Mesothelial cell of epicardium (in vitro differentiated cells): ENCODE data around the gene MAG. TPM values are rescaled to one million over a fixed set of nuclear protein-coding genes. Genes with fewer than 3 reads are reported as not detected.

Experiments
- DNase-seq, 2 experiments: peaks; one replicate each; pipeline ENCODE4 v3.0.0; 2021; ENCODE audit warnings: low spot score in 2 of 2; ENCODE audit not compliant: unreplicated experiment in 2 of 2
- H3K27ac Mint-ChIP-seq: 2 replicates; pipeline ENCODE4 v1.8.0; 2021; ENCODE audit warnings: mixed read lengths
- H3K27me3 Mint-ChIP-seq: 2 replicates; pipeline ENCODE4 v1.8.0; 2021; ENCODE audit warnings: low read depth, mixed read lengths
- H3K36me3 Mint-ChIP-seq: 2 replicates; pipeline ENCODE4 v1.8.0; 2021; ENCODE audit warnings: mixed read lengths
- H3K4me1 Mint-ChIP-seq: 2 replicates; pipeline ENCODE4 v1.8.0; 2021; ENCODE audit warnings: mixed read lengths
- H3K4me3 Mint-ChIP-seq: 2 replicates; pipeline ENCODE4 v1.8.0; 2021; ENCODE audit warnings: mild to moderate bottlenecking, moderate library complexity, mixed read lengths
- H3K9me3 Mint-ChIP-seq: 2 replicates; pipeline ENCODE4 v1.8.0; 2021; ENCODE audit warnings: mixed read lengths
- CTCF ChIP-seq: fragments of 200-600 bp; sonication (generic); IDR thresholded peaks from one replicate; pipeline ENCODE4 v1.5.0; 2021; ENCODE audit warnings: antibody characterized with exemption; ENCODE audit not compliant: unreplicated experiment
- total RNA-seq: library from RNA; stranded (reverse); gene quantifications from 3 replicates; pipeline ENCODE4 v1.2.1, GENCODE V29; 2021

MAG gene
- total RNA-seq, 1 donor from 2014 or later = 26.1 TPM

GRCh38 chr19:35265126-35265899 lies 26.6 kb upstream of the MAG start:
- peaks cover 4% of the 10 kb centered on the region for H3K36me3 Mint-ChIP-seq
- peak overlapping the region; percentile 93 for H3K4me3 Mint-ChIP-seq
- peaks cover 19% of the 10 kb centered on the region for H3K4me1 Mint-ChIP-seq
- TF ChIP-seq CTCF = no peak
- no peaks in the 10 kb centered on the region for H3K27me3 Mint-ChIP-seq
- H3K27ac Mint-ChIP-seq = peak overlapping the region; percentile 86
- no peak for DNase-seq
- H3K9me3 Mint-ChIP-seq = no peaks in the 10 kb centered on the region

- peak overlapping the region; percentile 86 for H3K27ac Mint-ChIP-seq
- H3K4me1 Mint-ChIP-seq = peaks cover 19% of the 10 kb centered on the region
- TF ChIP-seq CTCF = no peak
- H3K36me3 Mint-ChIP-seq = peaks cover 3% of the 10 kb centered on the region
- H3K9me3 Mint-ChIP-seq = no peaks in the 10 kb centered on the region
- H3K4me3 Mint-ChIP-seq = peak overlapping the region; percentile 93
- DNase-seq = no peak
- no peaks in the 10 kb centered on the region for H3K27me3 Mint-ChIP-seq
These were observed 26.0 kb upstream of the MAG start for GRCh38 chr19:35265900-35266519.

DNA sequence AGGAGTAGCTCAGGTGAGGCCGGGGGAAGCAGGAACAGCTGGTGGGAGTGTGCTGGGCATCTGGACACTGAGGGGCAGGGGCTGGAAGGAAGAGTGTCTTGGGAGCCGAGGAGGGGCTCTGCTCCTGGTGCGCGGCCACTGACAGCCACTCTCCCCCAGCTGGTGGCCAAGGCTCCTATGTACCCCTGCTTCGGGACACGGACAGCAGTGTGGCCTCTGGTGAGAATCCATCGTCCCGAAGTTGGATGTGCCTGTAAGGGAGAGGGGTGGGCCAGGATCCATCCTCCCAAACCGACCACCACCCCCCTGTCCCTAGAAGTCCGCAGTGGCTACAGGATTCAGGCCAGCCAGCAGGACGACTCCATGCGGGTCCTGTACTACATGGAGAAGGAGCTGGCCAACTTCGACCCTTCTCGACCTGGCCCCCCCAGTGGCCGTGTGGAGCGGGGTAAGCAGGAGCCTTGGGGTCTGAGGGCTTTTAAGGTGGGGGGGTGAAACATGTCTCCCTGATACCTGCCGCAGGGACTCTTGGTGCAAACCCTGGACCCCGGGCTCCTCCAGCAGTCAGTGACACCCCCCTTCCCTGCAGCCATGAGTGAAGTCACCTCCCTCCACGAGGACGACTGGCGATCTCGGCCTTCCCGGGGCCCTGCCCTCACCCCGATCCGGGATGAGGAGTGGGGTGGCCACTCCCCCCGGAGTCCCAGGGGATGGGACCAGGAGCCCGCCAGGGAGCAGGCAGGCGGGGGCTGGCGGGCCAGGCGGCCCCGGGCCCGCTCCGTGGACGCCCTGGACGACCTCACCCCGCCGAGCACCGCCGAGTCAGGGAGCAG lies 25.2 kb upstream of the MAG start:
- H3K27ac Mint-ChIP-seq = peak overlapping the region; percentile 86
- TF ChIP-seq CTCF = no peak
- peaks cover 19% of the 10 kb centered on the region for H3K4me1 Mint-ChIP-seq
- peaks cover 8% of the 10 kb centered on the region for H3K36me3 Mint-ChIP-seq
- no peaks in the 10 kb centered on the region for H3K9me3 Mint-ChIP-seq
- H3K4me3 Mint-ChIP-seq = peak overlapping the region; percentile 93
- no peak for DNase-seq
- H3K27me3 Mint-ChIP-seq = no peaks in the 10 kb centered on the region

- peak; percentile 43 to 67 for DNase-seq
- no peak for TF ChIP-seq CTCF
- Mint-ChIP-seq H3K4me1 (peaks cover 19% of the 10 kb centered on the region), H3K27ac (peak overlapping the region; percentile 98), H3K27me3 (no peaks in the 10 kb centered on the region), H3K36me3 (peaks cover 13% of the 10 kb centered on the region), H3K9me3 (no peaks in the 10 kb centered on the region), H3K4me3 (peak overlapping the region; percentile 93)
These were observed 24.6 kb upstream of the MAG start for GRCh38 chr19:35267353-35267817.

DNA sequence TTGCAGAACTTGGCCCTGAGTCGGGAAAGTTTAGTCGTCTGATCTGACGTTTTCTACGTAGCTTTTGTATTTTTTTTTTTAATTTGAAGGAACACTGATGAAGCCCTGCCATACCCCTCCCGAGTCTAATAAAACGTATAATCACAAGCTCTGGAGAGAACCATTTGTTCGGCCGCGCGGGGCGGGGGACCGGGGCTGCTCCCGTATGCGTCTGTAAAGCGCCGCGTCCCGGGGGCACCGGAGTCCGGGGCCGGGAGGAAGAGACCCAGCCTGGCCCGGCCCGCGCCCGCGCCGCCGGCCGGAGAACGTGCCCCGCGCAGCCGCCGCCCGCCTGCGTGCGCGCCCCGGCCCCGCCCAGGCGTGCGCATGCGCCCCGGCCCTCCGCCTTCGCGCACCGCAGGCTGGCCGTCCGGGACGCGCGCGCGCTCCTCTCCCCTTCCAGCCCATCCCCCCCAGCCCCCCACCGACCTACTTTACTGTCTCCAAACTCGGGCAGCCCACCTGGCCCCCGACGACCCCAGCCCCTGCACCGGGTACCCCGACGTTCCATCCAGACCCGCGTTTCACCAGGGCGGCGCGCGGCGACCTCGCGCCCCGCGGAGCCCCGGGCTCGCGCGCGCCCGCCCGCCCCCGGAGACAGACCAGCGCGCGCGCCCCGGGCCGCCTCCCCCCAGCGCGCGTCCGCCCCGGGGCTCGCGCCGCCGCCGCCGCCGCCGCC lies 24.0 kb upstream of the MAG start:
- H3K4me3 Mint-ChIP-seq = peak overlapping the region; percentile 93
- H3K27me3 Mint-ChIP-seq = no peaks in the 10 kb centered on the region
- H3K4me1 Mint-ChIP-seq = peaks cover 19% of the 10 kb centered on the region
- DNase-seq = peak; percentile 69 to 82
- no peaks in the 10 kb centered on the region for H3K9me3 Mint-ChIP-seq
- peaks cover 13% of the 10 kb centered on the region for H3K36me3 Mint-ChIP-seq
- no peak for TF ChIP-seq CTCF
- peak overlapping the region; percentile 98 for H3K27ac Mint-ChIP-seq
